ENCODE results near the gene BTBD10.

BTBD10 gene

DNA sequence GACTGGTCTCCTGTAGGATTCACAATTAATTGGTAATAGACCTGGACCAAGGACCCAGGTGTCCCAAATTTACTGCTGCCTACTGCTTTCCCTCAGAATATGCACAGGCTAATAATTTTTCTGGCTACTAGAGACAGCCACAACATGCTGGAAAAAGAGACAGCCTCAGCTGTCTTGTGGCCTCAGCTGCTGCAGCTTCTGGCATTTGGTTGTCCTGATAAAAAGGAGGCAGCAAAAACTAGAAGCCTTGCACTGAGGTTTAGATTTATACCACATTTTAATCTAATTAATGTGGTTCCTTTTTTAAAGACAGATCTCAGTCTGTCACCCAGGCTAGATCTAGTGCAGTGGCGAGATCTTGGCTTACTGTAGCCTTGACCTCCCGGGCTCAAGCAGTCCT lies 89.8 kb downstream of the BTBD10 start:
- no peak for DNase-seq (ENCODE audit: low spot score)

DNA sequence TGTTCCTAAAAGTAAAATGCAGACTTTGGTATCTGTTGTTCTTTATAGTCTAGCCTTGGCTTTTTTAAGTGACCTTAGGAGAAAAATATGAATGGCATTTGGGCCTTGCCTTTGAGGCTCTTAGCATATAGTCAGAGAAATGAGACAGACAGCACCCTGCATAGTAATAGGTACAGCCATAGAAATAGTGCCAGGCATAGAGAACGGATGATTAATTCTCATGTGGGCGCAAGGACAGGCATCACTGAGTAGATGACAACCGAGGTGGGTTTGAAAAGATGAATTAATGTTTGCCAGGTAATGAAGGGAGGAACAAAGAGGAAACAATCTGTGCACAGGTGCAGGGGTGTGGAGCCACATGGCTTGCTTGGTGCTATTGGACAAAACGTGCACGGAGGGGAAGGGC lies 95.0 kb downstream of the BTBD10 start:
- DNase-seq (ENCODE audit: low spot score) = no peak

DNA sequence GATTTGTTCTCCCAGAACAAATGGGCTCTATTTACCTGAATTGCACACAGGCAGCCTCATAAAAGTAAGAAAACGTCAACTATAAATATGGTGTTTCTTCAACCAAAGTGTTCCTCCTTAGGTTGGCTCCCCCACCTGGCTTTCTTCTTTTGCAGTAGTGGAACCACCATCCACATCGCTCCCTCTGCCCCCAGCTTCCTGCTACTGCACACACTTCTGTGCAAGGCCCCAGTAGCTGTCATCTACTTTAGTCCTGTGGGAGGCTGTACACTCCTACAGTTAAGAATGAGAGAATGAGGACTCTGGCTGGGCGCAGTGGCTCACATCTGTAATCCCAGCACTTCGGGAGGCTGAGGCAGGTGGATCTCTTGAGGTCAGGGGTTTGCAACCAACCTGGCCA lies 95.9 kb downstream of the BTBD10 start:
- no peak for DNase-seq (ENCODE audit: low spot score)

DNA sequence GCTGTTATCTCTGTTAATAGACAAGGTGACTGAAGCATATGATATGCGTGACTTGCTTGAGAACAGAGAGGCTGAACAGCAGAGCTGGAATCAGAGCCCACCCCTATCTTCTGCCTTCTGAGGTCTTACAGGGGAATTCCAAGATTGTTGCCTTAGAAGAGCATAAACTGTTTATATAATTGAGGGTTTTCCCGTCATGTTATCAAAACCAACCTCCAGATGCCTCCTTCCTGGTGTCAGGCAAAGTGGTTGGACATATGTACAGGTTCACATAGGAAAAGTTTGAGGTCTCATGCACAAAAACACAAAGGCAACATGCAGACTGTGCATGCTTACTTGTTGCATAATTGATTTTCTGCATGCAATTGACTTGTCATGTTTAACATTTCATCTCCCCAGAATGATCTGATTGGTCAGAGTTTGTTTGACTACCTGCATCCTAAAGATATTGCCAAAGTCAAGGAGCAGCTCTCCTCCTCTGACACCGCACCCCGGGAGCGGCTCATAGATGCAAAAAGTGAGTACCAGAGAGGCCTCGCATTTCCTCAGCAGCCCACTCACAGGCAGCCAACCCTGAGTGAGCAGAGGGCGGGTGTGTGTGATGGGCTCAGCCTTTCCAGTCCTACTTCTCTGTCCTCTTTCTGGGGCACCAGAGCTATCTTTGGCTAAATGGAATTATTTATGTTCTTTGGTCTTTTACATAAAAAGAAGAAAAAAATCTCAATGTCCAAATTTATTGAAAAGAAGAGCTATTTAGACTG lies 96.6 kb downstream of the BTBD10 start:
- no peak for DNase-seq (ENCODE audit: low spot score)

DNA sequence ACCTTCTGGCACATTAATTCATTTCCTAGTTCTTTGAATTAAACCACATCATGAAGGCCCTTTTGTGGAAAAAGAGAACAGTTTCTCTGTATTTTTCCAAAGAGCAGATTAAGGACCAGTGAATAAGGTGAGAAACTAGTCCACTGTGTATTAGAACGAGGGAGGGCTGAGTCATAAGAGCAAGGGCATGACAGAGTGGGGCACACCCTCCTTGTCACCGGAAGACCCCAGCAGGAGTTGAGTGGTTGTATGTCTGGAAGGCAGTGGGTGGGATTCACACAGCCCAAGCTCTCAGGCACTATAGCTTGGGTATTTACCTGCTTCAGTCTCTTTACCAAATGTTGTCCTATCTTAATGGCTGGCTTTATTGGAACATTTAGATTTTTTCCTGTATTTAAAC lies 98.6 kb downstream of the BTBD10 start:
- no peak for DNase-seq (ENCODE audit: low spot score)

DNA sequence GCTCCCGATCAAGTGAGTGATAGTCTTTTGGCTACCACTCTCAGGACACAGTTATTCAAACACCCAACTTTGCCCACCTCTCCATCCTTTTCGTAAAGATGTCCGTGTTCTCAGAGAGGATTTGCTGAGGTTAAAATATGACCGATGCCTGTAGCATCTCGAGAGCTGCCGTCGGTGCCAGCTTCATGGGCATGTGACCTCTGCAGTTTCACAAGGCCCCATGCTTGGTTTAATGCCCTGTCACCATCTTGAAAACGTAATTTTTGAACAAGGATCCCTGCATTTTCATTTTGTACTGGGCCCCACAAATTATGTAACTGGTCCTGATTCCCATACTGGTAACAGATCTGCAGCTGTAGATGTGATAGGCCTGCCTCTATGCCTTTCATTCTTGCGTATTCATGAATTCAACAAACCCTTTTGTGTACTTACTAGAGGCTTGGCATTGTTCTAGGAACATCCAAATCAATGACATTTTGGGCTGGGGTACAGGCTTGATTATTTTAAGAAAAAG lies 100.4 kb downstream of the BTBD10 start:
- no peak for DNase-seq (ENCODE audit: low spot score)

DNA sequence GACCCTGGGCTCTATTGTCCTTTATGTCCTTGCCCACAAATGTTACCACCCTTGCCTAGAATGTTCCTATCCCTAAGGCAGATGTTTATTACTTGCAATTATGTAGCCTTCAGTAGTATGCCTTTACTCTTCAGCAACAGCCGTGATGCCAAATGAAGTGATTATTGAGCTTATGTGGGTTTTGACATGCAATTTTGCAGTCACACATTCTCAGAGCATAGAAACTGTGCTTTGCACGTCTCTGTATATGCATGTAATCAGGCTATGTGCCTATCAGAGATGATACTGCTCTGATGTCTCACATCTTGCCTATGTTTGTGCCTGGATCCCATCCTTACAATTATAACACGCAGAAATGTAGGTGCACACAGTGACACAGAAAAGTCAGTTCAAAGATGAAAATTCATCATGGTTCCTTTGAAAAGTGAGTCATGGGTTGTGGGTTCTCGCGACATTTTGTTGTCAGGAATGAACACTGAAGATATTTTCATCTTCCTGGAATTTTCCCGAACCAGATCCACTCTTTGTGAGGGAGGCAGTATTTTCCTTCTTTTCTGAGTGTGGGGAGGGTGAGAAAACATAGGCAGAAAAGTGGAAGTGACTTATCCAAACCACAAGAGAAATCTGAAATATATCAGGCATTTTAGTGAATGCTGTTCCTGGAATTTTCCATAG lies 104.3 kb downstream of the BTBD10 start:
- DNase-seq (ENCODE audit: low spot score) = no peak

DNA sequence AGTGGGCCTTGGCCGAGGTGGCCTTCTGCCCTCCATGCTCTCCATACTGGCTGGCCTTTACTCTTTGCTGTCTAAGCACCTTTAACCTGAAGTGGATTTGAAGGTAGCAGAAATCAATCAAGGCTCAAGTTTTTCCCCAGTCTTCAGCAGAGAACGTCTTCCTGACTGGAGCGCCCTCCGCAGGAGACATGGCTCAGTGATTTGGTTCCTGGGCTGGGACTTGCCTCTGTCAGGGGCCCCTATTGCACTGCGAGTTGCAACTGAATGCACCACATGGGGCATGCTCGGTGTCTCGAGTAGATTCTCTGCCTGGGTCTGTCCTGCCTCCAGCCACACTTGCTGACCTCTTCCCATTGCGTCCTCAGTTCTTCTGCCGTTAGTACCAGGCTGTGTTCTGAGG lies 105.8 kb downstream of the BTBD10 start:
- no peak for DNase-seq (ENCODE audit: low spot score)

DNA sequence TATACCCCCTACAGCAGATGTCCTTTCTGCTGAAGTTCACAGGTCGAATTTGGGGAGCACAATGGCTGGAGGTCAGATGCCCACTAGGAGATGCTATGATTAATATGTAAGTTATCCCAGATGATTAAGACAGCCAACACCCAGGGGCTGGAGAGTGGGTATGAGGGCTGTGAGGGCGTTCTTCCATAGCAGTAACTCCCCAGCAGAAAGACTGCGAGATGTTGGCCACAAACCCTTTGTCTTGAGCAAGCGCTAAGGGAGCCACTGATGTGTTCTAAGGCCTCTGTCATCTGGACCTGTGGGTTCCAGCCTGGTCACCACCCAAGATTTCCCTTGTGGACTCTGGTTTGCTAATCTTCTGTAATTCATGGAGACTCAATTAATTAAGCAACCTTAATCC lies 107.8 kb downstream of the BTBD10 start:
- no peak for DNase-seq (ENCODE audit: low spot score)

DNA sequence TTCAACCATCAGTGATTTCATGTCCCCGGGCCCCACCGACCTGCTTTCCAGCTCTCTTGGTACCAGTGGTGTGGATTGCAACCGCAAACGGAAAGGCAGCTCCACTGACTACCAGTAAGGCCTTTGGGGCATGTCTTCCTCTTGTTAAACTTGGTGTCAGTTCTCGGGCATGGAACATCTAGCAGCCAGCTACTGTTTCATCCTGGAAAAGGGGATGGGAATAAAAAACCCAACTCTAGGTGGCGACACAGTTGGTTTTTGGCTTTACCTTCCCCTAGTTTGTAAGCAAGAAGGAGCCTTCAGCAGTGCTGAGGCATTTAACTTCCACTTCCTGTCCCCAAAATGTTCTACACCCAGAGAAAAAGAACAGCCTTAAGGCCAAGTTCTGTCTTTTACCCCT lies 108.7 kb downstream of the BTBD10 start:
- peak; percentile 39 for DNase-seq (ENCODE audit: low spot score)

DNA sequence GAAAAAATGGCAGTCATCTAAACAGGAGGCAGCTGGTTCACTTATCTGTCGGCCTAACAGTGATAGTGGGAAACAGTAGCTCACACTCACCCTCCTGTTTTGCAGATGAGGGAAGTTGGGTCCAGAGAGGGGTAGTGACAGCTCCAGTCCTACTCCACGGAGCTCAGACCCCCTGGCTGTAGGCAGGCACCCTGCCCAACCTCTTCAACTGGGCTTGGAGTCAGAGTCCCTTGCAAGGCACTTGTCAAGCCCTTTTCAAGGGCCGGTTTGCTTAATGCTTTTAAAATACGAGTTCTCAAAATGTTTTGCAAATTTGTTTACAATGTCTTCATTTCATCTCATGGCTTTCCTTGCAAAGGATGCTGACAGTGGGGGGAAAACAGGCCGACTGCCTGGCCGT lies 110.3 kb downstream of the BTBD10 start:
- no peak for DNase-seq (ENCODE audit: low spot score)

DNA sequence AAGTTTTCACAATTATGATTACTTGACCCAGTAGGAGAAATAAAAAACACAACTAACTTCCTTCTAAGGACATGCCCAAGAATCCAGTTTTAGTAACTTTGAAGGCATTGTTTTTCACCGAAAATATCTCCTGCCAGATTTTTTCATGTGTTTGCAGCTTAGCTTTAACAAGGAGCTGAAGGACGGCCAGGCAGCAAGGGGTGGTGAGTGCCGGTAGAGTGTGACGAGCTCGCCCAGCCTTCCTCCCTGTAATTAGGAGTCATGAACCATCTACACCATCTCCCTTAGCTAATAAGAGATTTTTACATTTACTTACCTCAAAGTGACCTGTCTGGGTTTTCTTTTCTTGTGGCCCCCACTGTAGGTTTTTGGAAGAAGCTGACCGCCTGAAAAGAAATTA lies 113.4 kb downstream of the BTBD10 start:
- no peak for DNase-seq (ENCODE audit: low spot score)

DNA sequence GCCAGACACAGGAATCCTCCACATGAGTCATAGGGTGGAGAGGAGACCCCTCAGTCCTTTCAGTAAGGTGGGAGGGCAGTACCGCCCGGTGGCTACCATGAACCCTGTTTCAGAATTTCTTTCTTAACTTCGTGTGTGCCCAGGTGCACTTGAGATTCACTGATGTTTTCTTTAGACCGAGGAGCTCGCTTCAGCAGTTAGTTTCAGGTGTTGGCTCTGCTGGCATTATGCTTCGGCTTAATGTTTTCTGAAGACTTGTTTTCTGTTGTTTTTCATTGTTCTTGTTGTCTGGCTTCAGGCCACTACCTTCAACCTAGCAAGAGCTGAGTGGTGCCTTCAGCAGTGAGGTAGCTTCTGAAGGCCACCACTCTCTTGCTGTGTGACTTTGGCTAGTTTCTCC lies 114.0 kb downstream of the BTBD10 start:
- no peak for DNase-seq (ENCODE audit: low spot score)

DNA sequence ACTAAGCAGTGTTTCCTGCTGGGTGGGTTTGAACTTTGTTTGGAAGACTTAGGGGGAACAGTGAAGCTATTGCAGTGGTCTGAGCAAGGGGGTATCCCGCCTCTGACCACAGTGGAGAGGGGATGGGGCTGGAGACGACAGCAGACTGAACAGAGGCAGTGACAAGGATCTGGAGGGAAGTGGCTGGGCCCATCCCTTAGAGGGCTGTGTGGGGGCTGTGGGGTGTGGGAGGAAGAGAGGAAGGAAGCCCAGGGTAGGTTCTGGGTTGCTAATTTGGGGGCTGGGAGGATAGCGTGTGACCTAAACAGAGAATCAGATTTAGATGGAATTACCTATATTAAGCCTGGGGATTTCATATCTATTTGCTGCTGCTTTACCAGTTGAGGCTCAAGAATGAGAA lies 114.7 kb downstream of the BTBD10 start:
- no peak for DNase-seq (ENCODE audit: low spot score)

DNA sequence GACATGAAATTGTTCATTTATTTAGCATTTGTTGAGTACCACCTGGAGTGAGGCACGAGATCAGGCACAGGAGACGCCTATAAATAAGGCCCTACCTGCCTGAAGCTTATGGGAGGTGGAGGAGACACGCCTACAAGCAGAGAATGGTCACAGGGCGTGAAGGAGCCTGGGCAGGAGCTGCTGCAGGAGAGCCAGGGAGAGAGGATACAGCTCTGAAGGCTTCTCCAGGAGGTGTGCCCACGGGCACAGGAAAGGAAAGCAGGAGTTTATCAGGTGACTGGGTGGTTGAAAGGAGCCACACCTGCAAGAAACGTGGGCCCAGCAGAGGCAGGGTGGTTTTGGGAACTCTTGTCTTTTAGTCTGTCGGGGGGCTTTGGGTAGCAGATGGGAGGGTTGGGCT lies 115.1 kb downstream of the BTBD10 start:
- no peak for DNase-seq (ENCODE audit: low spot score)

DNA sequence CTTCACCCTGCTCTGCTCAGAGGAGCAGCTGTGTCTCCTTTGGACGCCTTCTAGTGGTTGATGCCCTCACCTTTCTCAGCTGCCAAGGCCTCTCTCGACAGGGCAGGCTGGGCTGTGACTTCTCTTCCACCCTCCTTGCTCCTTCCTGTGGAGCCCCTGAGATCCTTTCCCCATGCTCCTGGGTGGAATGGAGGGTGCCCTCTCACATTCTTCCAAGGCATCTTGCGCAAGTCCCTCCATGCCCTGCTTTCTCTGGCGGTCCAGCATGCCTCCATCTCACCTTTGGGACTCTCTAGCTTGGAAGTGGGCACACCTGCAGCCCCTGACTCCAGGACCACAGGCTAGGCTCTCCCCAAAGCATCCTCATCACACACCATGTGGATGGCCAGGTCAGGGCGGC lies 116.6 kb downstream of the BTBD10 start:
- DNase-seq (ENCODE audit: low spot score) = no peak

DNA sequence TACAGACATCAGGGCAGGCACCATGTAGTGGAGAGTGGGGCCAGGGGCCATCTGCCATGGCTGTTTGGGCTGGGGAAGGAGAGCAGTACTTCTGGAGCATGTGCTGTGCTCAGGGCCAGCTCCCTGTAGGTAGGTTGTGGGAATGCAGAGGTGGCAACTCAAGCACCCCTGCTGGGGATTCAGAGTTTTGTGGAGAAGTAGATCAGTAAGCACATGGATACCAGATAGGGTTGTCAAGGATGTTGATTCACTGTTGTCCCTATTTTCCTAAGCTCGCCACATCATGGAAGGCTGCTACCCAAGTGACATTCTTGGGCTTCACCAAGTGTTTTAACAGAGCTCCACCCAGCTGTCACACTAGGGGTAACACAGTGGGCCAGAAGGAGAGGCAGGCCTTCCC lies 118.2 kb downstream of the BTBD10 start:
- no peak for DNase-seq (ENCODE audit: low spot score)

DNA sequence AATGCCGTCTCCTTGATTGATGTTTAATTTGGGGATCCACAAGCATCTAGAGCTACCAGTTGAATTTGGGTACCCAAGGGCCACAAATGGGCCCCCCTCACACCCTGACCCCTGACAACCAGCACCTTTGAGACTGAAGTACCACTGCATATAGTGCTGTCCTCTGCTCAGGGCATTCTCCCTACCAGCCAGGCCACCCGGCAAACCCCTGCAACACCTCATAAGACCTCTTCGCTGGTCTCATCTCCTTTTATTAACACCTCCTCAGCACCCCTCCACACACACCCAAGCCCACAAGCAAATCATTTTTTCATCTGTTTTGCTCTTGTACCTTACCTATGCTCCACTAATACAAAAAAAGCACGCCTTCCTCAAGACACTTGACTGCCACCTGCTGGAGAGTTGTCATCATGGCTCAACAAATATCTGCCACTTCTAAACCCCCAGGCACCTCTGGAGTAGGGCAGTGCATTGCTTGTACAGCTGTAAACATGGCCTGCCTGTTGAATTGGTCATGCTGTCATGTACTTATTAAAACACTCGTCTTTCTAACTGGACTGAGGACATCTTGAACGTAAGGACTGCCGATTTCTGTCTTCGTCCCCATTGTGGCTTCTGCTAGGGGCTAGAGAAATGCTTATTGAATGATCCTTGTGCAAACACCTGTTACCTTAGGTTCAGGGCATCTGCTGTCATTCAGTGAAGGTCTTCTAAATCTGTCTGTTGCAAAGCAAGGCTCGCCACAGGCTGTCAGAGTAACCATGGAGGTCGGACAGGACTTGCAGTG lies 118.9 kb downstream of the BTBD10 start:
- peak; percentile 74 for DNase-seq (ENCODE audit: low spot score)

DNA sequence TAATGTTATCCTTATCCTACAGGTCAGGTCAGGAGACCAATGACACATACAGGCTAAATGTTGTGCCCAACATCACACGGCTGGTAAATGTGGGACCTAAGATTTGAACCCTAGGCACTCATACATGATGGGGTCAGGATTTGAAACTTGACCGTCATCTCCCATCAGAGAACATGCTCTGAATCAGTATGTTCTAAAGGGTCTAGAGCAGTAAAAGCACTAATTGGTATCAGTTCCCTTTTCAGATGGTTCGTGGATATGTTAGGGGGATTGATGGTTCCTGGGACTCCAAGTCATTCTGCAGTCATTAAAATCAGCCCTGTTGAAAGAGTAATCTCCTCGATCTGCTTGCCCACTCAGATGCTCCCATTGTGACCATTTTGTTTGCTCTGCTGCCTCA lies 120.0 kb downstream of the BTBD10 start:
- no peak for DNase-seq (ENCODE audit: low spot score)

DNA sequence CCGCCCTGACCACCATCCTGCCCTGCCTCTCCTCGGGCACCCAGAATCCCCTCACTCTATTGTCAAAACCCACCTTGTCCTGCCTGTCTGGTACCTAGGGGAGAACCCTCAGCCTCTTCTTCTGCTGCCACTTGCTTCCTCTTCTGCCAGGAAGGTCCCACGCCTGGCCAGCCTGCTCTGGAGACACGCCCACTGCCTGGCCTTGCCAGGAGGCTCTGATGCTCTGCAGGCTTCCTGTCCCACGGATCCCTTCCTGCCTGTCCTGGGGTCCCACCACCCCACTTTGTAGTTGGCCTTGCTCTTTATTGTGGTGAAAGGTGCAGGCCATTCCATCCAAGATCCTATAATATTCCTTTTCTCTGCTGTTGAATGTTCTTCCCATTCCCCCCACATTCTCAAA lies 122.0 kb downstream of the BTBD10 start:
- DNase-seq (ENCODE audit: low spot score) = no peak

DNA sequence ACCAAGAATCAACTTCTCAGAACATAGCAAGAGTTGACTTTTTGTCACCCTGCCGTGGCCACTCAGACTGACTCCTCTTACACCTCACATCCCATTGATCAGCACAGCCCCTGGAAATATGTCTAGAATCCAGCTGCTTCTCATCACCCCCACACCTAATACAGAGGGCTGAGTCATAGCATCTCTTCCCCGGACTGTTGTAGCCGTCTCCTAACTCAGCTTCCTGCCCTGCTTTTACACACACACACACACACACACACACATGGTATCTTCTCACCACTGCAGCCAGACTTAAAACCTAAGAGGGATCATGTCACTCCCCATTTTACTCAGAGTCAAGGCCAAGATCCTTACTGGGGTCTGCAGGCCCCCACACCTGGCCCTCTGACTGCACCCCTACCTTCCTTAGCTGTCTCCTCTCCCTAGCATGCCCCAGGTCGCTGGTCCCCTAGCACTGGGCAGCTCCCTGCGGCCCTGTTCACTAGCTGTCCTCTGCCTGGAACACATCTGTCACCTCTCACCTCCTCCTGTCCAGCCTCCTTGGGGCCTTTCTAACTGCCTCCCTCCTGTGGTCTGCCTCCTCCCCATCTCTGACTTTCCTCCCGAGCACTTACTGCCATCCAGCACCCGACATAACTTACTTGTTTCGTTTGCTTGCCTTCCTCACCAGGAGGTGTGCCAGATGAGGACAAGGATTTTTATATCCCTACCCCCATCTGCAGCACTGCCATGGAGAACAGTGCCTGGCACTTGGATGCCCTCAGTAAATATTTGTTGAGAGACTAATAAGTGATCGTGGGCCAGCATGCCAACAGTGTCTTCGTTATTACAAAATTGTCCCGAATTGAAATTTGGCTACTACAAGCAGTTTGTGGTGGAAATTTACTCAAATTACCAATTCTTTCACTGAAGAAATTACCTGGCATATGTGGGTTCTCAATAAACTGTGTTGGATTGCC lies 123.5 kb downstream of the BTBD10 start:
- no peak for DNase-seq (ENCODE audit: low spot score)
